Measurements from ENCODE around the gene RFXAP. TPM values are rescaled to one million over a fixed set of nuclear protein-coding genes. Genes with fewer than 3 reads are reported as not detected.

The RFXAP gene
- total and polyA plus RNA-seq, 4 donors = 0.60 to 3.4 (median 1.8) TPM

GRCh38 chr13:36872621-36873020 lies 53.6 kb downstream of the RFXAP start:
- 84% methylated on average over 10 of the region's 10 CpGs for WGBS
- Histone ChIP-seq H3K9me3 (ENCODE audit: control insufficient read depth in 4 of 4, low read length in 3 of 4) (no peaks in the 10 kb centered on the region), H3K36me3 (ENCODE audit: control insufficient read depth in 4 of 4, insufficient read depth in 3 of 4, low read depth in 1 of 4, low read length in 3 of 4) (no peaks in the 10 kb centered on the region), H3K27ac (ENCODE audit: low read depth in 1 of 2, low read length in 2 of 2) (no peak overlapping the region), H3K27me3 (ENCODE audit: control insufficient read depth in 4 of 4, insufficient read depth in 4 of 4, low read length in 3 of 4) (no peaks in the 10 kb centered on the region), H3K4me1 (ENCODE audit: control insufficient read depth in 4 of 4, insufficient read depth in 4 of 4, low read length in 3 of 4) (no peaks in the 10 kb centered on the region), H3K4me3 (ENCODE audit: low read depth in 1 of 3, low read length in 3 of 3) (no peak overlapping the region), H3K9ac (ENCODE audit: low read depth in 1 of 2, low read length in 2 of 2) (no peak overlapping the region)
- no peak for DNase-seq (ENCODE audit: low spot score)
- no peak for TF ChIP-seq NR2F2 (IDR thresholded peaks at IDR 0.05)
- TF ChIP-seq, protein P1, sequence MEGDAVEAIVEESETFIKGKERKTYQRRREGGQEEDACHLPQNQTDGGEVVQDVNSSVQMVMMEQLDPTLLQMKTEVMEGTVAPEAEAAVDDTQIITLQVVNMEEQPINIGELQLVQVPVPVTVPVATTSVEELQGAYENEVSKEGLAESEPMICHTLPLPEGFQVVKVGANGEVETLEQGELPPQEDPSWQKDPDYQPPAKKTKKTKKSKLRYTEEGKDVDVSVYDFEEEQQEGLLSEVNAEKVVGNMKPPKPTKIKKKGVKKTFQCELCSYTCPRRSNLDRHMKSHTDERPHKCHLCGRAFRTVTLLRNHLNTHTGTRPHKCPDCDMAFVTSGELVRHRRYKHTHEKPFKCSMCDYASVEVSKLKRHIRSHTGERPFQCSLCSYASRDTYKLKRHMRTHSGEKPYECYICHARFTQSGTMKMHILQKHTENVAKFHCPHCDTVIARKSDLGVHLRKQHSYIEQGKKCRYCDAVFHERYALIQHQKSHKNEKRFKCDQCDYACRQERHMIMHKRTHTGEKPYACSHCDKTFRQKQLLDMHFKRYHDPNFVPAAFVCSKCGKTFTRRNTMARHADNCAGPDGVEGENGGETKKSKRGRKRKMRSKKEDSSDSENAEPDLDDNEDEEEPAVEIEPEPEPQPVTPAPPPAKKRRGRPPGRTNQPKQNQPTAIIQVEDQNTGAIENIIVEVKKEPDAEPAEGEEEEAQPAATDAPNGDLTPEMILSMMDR (IDR thresholded peaks at IDR 0.05; ENCODE audit: low read depth, low read length, missing input control) = no peak
- TF ChIP-seq SP1 (IDR thresholded peaks at IDR 0.05) = no peak
- TF ChIP-seq, protein P2, sequence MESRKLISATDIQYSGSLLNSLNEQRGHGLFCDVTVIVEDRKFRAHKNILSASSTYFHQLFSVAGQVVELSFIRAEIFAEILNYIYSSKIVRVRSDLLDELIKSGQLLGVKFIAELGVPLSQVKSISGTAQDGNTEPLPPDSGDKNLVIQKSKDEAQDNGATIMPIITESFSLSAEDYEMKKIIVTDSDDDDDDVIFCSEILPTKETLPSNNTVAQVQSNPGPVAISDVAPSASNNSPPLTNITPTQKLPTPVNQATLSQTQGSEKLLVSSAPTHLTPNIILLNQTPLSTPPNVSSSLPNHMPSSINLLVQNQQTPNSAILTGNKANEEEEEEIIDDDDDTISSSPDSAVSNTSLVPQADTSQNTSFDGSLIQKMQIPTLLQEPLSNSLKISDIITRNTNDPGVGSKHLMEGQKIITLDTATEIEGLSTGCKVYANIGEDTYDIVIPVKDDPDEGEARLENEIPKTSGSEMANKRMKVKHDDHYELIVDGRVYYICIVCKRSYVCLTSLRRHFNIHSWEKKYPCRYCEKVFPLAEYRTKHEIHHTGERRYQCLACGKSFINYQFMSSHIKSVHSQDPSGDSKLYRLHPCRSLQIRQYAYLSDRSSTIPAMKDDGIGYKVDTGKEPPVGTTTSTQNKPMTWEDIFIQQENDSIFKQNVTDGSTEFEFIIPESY (IDR thresholded peaks at IDR 0.05) = no peak
- no peak for TF ChIP-seq FOXA1 (IDR thresholded peaks at IDR 0.05)
- no peak for TF ChIP-seq YY1 (IDR thresholded peaks at IDR 0.05)
- no peak for TF ChIP-seq TAF1 (conservative IDR thresholded peaks at IDR 0.05)
- TF ChIP-seq GABPA (IDR thresholded peaks at IDR 0.05 in 1 of 2, conservative IDR thresholded peaks at IDR 0.05 in 1 of 2) = no peak
- TF ChIP-seq MAX (IDR thresholded peaks at IDR 0.05) = no peak
- TF ChIP-seq HNF4A (conservative IDR thresholded peaks at IDR 0.05) = no peak
- TF ChIP-seq JUND (IDR thresholded peaks at IDR 0.05) = no peak
- TF ChIP-seq HNF4G (IDR thresholded peaks at IDR 0.05) = no peak
- TF ChIP-seq, protein P3, sequence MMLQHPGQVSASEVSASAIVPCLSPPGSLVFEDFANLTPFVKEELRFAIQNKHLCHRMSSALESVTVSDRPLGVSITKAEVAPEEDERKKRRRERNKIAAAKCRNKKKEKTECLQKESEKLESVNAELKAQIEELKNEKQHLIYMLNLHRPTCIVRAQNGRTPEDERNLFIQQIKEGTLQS (IDR thresholded peaks at IDR 0.05) = no peak
- no peak for TF ChIP-seq RAD21 (IDR thresholded peaks at IDR 0.05)

DNA sequence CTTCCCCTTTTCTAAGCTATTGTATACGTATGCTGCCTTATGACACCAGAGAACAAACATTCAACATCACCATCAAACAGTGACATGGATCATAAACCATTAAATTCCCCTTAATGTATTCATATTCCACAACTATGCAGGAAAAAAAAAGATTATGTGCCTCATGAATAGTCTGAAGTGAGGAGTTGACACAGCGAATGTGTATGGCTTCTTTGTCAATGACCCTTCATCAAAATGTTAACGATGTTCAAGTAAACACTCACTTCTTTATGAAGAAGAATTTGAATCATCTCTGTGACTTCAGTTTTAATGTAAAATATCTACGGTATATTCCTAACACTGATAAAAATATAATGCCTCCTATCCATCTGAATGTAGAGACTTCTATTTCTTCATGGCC lies 56.4 kb downstream of the RFXAP start:
- DNase-seq (ENCODE audit: low spot score) = no peak
- WGBS = 87% methylated on average over 4 of the region's 4 CpGs
- TF ChIP-seq RAD21 (IDR thresholded peaks at IDR 0.05) (no peak), HNF4G (IDR thresholded peaks at IDR 0.05) (no peak), FOXA1 (IDR thresholded peaks at IDR 0.05) (no peak), JUND (IDR thresholded peaks at IDR 0.05) (no peak), HNF4A (conservative IDR thresholded peaks at IDR 0.05) (no peak), GABPA (IDR thresholded peaks at IDR 0.05 in 1 of 2, conservative IDR thresholded peaks at IDR 0.05 in 1 of 2) (no peak), YY1 (IDR thresholded peaks at IDR 0.05) (no peak), EGR1 (IDR thresholded peaks at IDR 0.05; ENCODE audit: low read depth in 2 of 2) (no peak)
- TF ChIP-seq, protein P3 (IDR thresholded peaks at IDR 0.05) = no peak
- no peak overlapping the region for H3K4me3 ChIP-seq (ENCODE audit: low read depth in 1 of 3, low read length in 3 of 3)
- H3K9ac ChIP-seq (ENCODE audit: low read depth in 1 of 2, low read length in 2 of 2) = no peak overlapping the region
- H3K36me3 ChIP-seq (ENCODE audit: control insufficient read depth in 4 of 4, insufficient read depth in 3 of 4, low read depth in 1 of 4, low read length in 3 of 4) = no peaks in the 10 kb centered on the region
- no peaks in the 10 kb centered on the region for H3K4me1 ChIP-seq (ENCODE audit: control insufficient read depth in 4 of 4, insufficient read depth in 4 of 4, low read length in 3 of 4)
- no peaks in the 10 kb centered on the region for H3K9me3 ChIP-seq (ENCODE audit: control insufficient read depth in 4 of 4, low read length in 3 of 4)
- no peak overlapping the region for H3K27ac ChIP-seq (ENCODE audit: low read depth in 1 of 2, low read length in 2 of 2)
- no peaks in the 10 kb centered on the region for H3K27me3 ChIP-seq (ENCODE audit: control insufficient read depth in 4 of 4, insufficient read depth in 4 of 4, low read length in 3 of 4)

Data from liver (tissue), 9 donors.